GM21723 (cell line): ENCODE data around the gene GPRASP3.
A peak's percentile ranks its signal among the peaks of the same experiment; 100 is the strongest.
"Not testable (repeated sequence)": the region's sequence is repeated elsewhere in the genome, so short reads cannot be mapped to it uniquely, and the experiment has no call there.

Experiments used
- ATAC-seq: cut with Tn5 transposase; IDR thresholded peaks from one replicate; pipeline ENCODE4 v1.9.1; 2021; ENCODE audit warnings: mild to moderate bottlenecking, moderate library complexity; ENCODE audit not compliant: unreplicated experiment

Gene GPRASP3

GRCh38 chrX:102720237-102721168, at the start of gene GPRASP3:
GPRASP3 (plus strand) TSS chrX:102720743; CDS start chrX:102748996, 28,253 bp downstream.
- ATAC-seq, result peak; percentile 89

- ATAC-seq, result no peak
Measured at GRCh38 chrX:102672856-102673255, 47.7 kb upstream of the GPRASP3 start.

GRCh38 chrX:102677479-102677878, 43.1 kb upstream of the GPRASP3 start:
- not testable (repeated sequence) for ATAC-seq

GRCh38 chrX:102684772-102685520, 35.6 kb upstream of the GPRASP3 start:
- no peak for ATAC-seq

- no peak for ATAC-seq
Measured at GRCh38 chrX:102694749-102695148, 25.8 kb upstream of the GPRASP3 start.

GRCh38 chrX:102696306-102696705, 24.2 kb upstream of the GPRASP3 start:
- no peak for ATAC-seq

- ATAC-seq, result no peak
Measured at GRCh38 chrX:102697494-102697893, 23.0 kb upstream of the GPRASP3 start.

- no peak for ATAC-seq
Measured at GRCh38 chrX:102708900-102709299, 11.6 kb upstream of the GPRASP3 start.

GRCh38 chrX:102711872-102712215, 8.7 kb upstream of the GPRASP3 start:
- ATAC-seq, result no peak

GRCh38 chrX:102712216-102712966, 8.2 kb upstream of the GPRASP3 start, which contains the start of gene GPRASP2:
GPRASP2 (plus strand) TSS chrX:102712448; CDS start chrX:102714870, 2,422 bp downstream.
- no peak for ATAC-seq

GRCh38 chrX:102712981-102713625, 7.4 kb upstream of the GPRASP3 start:
- no peak for ATAC-seq

GRCh38 chrX:102714994-102715393, 5.5 kb upstream of the GPRASP3 start:
- ATAC-seq, result no peak

- ATAC-seq, result no peak
Measured at GRCh38 chrX:102715967-102716366, 4.6 kb upstream of the GPRASP3 start.

- ATAC-seq, result not testable (repeated sequence)
Measured at GRCh38 chrX:102721169-102721506, 595 bp downstream of the GPRASP3 start.

- ATAC-seq, result no peak
Measured at GRCh38 chrX:102723456-102723855, 2.9 kb downstream of the GPRASP3 start.

- no peak for ATAC-seq
Measured at GRCh38 chrX:102727761-102728160, 7.2 kb downstream of the GPRASP3 start.

- ATAC-seq, result no peak
Measured at GRCh38 chrX:102728646-102729045, 8.1 kb downstream of the GPRASP3 start.

- no peak for ATAC-seq
Measured at GRCh38 chrX:102739657-102740056, 19.1 kb downstream of the GPRASP3 start.

- ATAC-seq, result no peak
Measured at GRCh38 chrX:102744307-102744706, 23.8 kb downstream of the GPRASP3 start.

- ATAC-seq, result no peak
Measured at GRCh38 chrX:102745513-102745856, 24.9 kb downstream of the GPRASP3 start.
